Fibroblast of lung (primary cell): Measurements from ENCODE around the gene ATG9A.

Experiments
- EZH2 ChIP-seq: IDR thresholded peaks from 2 replicates; pipeline ENCODE4 v1.5.1; 2012; ENCODE audit warnings: low read length, control low read depth, mild to moderate bottlenecking; ENCODE audit errors: missing control alignments
- TF ChIP-seq, protein P1 (sequence below), 2 donors: IDR thresholded peaks in 1 of 2; conservative IDR thresholded peaks in 1 of 2; 1 replicate in 1 of 2; 2 replicates in 1 of 2; pipeline ENCODE4 v1.5.1; 2011 to 2012; ENCODE audit warnings: low read length in 2 of 2, control low read depth in 1 of 2, inconsistent platforms in 1 of 2, low read depth in 1 of 2, mild to moderate bottlenecking in 1 of 2

GRCh38 chr2:219246559-219246958 is 17.1 kb upstream of the ATG9A start:
- TF ChIP-seq, protein P1, sequence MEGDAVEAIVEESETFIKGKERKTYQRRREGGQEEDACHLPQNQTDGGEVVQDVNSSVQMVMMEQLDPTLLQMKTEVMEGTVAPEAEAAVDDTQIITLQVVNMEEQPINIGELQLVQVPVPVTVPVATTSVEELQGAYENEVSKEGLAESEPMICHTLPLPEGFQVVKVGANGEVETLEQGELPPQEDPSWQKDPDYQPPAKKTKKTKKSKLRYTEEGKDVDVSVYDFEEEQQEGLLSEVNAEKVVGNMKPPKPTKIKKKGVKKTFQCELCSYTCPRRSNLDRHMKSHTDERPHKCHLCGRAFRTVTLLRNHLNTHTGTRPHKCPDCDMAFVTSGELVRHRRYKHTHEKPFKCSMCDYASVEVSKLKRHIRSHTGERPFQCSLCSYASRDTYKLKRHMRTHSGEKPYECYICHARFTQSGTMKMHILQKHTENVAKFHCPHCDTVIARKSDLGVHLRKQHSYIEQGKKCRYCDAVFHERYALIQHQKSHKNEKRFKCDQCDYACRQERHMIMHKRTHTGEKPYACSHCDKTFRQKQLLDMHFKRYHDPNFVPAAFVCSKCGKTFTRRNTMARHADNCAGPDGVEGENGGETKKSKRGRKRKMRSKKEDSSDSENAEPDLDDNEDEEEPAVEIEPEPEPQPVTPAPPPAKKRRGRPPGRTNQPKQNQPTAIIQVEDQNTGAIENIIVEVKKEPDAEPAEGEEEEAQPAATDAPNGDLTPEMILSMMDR (conservative IDR thresholded peaks at IDR 0.05 in 1 of 2, IDR thresholded peaks at IDR 0.05 in 1 of 2; ENCODE audit: low read depth in 1 of 2, low read length in 2 of 2) = no peak
- TF ChIP-seq EZH2 = no peak
